Endothelial cell of umbilical vein (primary cell): Measurements from ENCODE around the gene BOD1L1. TPM values are rescaled to one million over a fixed set of nuclear protein-coding genes. Genes with fewer than 3 reads are reported as not detected.

Experiments used
- BruUV-seq: library from RNA; stranded (reverse); fragments of 400-500 nt; replicated peaks from 2 replicates; lab custom pipeline; 2021; lab: Mats Ljungman, UMichigan
- CTCF ChIA-PET: fragments of 300-600, 350-600 bp; sonication (Branson Sonifier 250); formaldehyde crosslinking; loops from one replicate; lab custom pipeline; 2021; ENCODE audit warnings: antibody characterized with exemption, inconsistent platforms; lab: Charles Lee
- POLR2A ChIA-PET: fragments of 300-600, 350-600 bp; sonication (Branson Sonifier 250); formaldehyde crosslinking; loops from one replicate; lab custom pipeline; 2021; ENCODE audit warnings: antibody characterized with exemption, inconsistent platforms; lab: Charles Lee
- DNase-seq: peaks from one replicate; pipeline ENCODE4 v3.0.0-alpha.2; 2011; ENCODE audit warnings: low read depth, low spot score
- FAIRE-seq: peaks from 2 replicates; lab custom pipeline; 2011; peaks lifted over from hg19 to GRCh38; lab: Jason Lieb, UNC
- H2AFZ ChIP-seq: 2 replicates; pipeline ENCODE4 v1.6.0; 2012; ENCODE audit warnings: low read depth, low read length, control low read depth, inconsistent platforms
- H3K27ac ChIP-seq: 2 replicates; pipeline ENCODE4 v1.5.1; 2011; ENCODE audit warnings: low read depth, mild to moderate bottlenecking, control low read depth, low read length, moderate library complexity; ENCODE audit not compliant: insufficient read depth
- H3K27me3 ChIP-seq, 2 experiments: 2 replicates each; pipeline versions ENCODE4 v1.6.0 to v1.6.1; 2011; ENCODE audit warnings: low read length in 2 of 2, mixed read lengths in 1 of 2; ENCODE audit not compliant: control insufficient read depth in 2 of 2, insufficient read depth in 2 of 2
- H3K36me3 ChIP-seq, 2 experiments: 2 replicates in 1 of 2; 3 replicates in 1 of 2; pipeline ENCODE4 v1.5.1; 2011; ENCODE audit warnings: low read length in 2 of 2, mild to moderate bottlenecking in 1 of 2, moderate library complexity in 1 of 2; ENCODE audit not compliant: control insufficient read depth in 2 of 2, insufficient read depth in 2 of 2; ENCODE audit errors: extremely low read depth in 1 of 2
- H3K4me1 ChIP-seq: 3 replicates; pipeline ENCODE4 v1.5.1; 2011; ENCODE audit warnings: mild to moderate bottlenecking, low read length; ENCODE audit not compliant: control insufficient read depth, insufficient read depth; ENCODE audit errors: extremely low read depth
- H3K4me2 ChIP-seq: 2 replicates; pipeline ENCODE4 v1.6.1; 2011; ENCODE audit warnings: low read length, control low read depth, mixed read lengths; ENCODE audit not compliant: insufficient read depth
- H3K4me3 ChIP-seq, 3 experiments: fragments of 200-600 bp in 1 of 3; sonication (generic), shearing (Covaris generic) in 1 of 3; replicated peaks in 1 of 3; 2 replicates each; pipeline ENCODE4 v1.5.1; 2011 to 2016; ENCODE audit warnings: control low read depth in 3 of 3, low read length in 3 of 3, mild to moderate bottlenecking in 2 of 3, inconsistent platforms in 1 of 3, low read depth in 1 of 3, moderate library complexity in 1 of 3; ENCODE audit not compliant: insufficient read depth in 1 of 3
- H3K79me2 ChIP-seq: 2 replicates; pipeline ENCODE4 v1.6.0; 2012; ENCODE audit warnings: low read length, inconsistent platforms; ENCODE audit not compliant: control insufficient read depth, insufficient read depth
- H3K9ac ChIP-seq: replicated peaks from 2 replicates; pipeline ENCODE3; 2011; ENCODE audit warnings: low read length, control low read depth; ENCODE audit not compliant: insufficient read depth; ENCODE audit errors: extremely low read depth
- H3K9me1 ChIP-seq: replicated peaks from 3 replicates; pipeline ENCODE4 v1.6.0; 2011; ENCODE audit warnings: mild to moderate bottlenecking, low read length; ENCODE audit not compliant: control insufficient read depth, insufficient read depth; ENCODE audit errors: extremely low read depth
- H3K9me3 ChIP-seq: replicated peaks from 2 replicates; pipeline ENCODE4 v1.5.1; 2012; ENCODE audit warnings: low read length, inconsistent platforms; ENCODE audit not compliant: control insufficient read depth, insufficient read depth
- H4K20me1 ChIP-seq: replicated peaks from 2 replicates; pipeline ENCODE3; 2011; ENCODE audit warnings: mild to moderate bottlenecking, low read length; ENCODE audit not compliant: control insufficient read depth, insufficient read depth; ENCODE audit errors: extremely low read depth
- EZH2 ChIP-seq: IDR thresholded peaks from 2 replicates; pipeline ENCODE4 v1.6.1; 2012; ENCODE audit warnings: borderline replicate concordance, low read depth, mild to moderate bottlenecking, moderate library complexity, low read length, inconsistent platforms; ENCODE audit not compliant: severe bottlenecking
- FOS ChIP-seq: IDR thresholded peaks from 2 replicates; pipeline ENCODE4 v1.6.1; 2011; ENCODE audit warnings: mild to moderate bottlenecking, low read length, moderate library complexity, borderline replicate concordance; ENCODE audit not compliant: insufficient read depth
- GATA2 ChIP-seq: IDR thresholded peaks from 2 replicates; pipeline ENCODE4 v1.7.0; 2011; ENCODE audit warnings: low read depth, mild to moderate bottlenecking, moderate library complexity, mixed read lengths, low read length; ENCODE audit not compliant: insufficient read length, insufficient read depth
- JUN ChIP-seq: IDR thresholded peaks from 2 replicates; pipeline ENCODE4 v1.6.1; 2011; ENCODE audit warnings: borderline replicate concordance, low read depth; ENCODE audit not compliant: insufficient read length, insufficient read depth
- MAX ChIP-seq: IDR thresholded peaks from 2 replicates; pipeline ENCODE4 v1.6.1; 2011; ENCODE audit not compliant: insufficient read depth, insufficient read length
- MYC ChIP-seq: IDR thresholded peaks from one replicate; pipeline ENCODE4 v1.6.1; 2011; ENCODE audit warnings: mild to moderate bottlenecking, low read depth, low read length
- POLR2A ChIP-seq: IDR thresholded peaks from 2 replicates; pipeline ENCODE4 v1.6.1; 2012; ENCODE audit warnings: low read depth, mild to moderate bottlenecking, control low read depth, low read length
- POLR2AphosphoS5 ChIP-seq: IDR thresholded peaks from 2 replicates; pipeline ENCODE4 v1.6.1; 2012; ENCODE audit warnings: low read depth, mild to moderate bottlenecking, control low read depth, low read length, moderate library complexity; ENCODE audit not compliant: insufficient read depth
- dilution Hi-C: fragments of 300-500 bp; cut with MboI; formaldehyde crosslinking; loops from one replicate; pipeline ENCODE4 v1.15.0; 2019; ENCODE audit warnings: low sequenced_read_pairs; ENCODE audit not compliant: extremely low pct_ligation_motif_present
- intact Hi-C: fragments of 100-400 bp; cut with micrococcal nuclease; formaldehyde crosslinking; loops from one replicate; pipeline ENCODE4 v1.10.0; 2022
- polyA plus RNA-seq, 4 experiments: library from polyadenylated mRNA; depleted of rRNA in 3 of 4; stranded (reverse) in 3 of 4; unstranded in 1 of 4; fragments of >200 nt; gene quantifications; 2 replicates each; pipeline versions ENCODE4 v1.2.1 to v1.2.3, GENCODE V29; 2011 to 2012; ENCODE audit warnings: missing spikeins in 1 of 4
- total RNA-seq: library from RNA; stranded (reverse); gene quantifications from 2 replicates; pipeline ENCODE4 v1.2.3, GENCODE V29; 2021
- TF ChIP-seq, protein P1 (sequence below), 2 donors: IDR thresholded peaks; 1 replicate in 1 of 2; 2 replicates in 1 of 2; pipeline ENCODE4 v1.5.1; 2011; ENCODE audit warnings: low read length in 2 of 2, mild to moderate bottlenecking in 2 of 2, moderate library complexity in 2 of 2, control low read depth in 1 of 2, inconsistent platforms in 1 of 2, low read depth in 1 of 2; ENCODE audit not compliant: insufficient read depth in 1 of 2; ENCODE audit errors: extremely low read depth in 1 of 2

The BOD1L1 gene
- total and polyA plus RNA-seq, 2 donors (not counting 3 experiments of a cell fraction or from before 2014, with no cell fraction given) = 5.2 to 31.2 TPM

DNA sequence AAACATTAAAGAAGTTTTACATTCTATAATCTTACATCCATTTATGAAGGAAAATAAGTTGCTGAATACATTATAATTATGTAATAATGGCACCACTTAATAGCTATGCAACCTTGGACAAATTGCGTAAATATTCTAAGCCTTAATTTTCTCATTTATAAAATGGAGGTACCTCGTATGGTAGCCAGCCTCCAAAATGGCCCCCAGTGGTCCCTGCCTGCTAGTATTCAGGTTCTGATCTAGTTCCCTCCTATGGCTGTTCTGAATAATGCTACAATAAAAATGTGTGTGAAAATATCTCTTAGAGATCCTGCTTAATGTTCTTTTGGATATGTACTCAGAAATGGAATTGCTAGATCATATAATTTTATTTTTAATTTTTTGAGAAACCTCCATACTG lies 72.2 kb downstream of the BOD1L1 start:
- Histone ChIP-seq H3K4me2 (no peak overlapping the region), H3K4me1 (peaks cover 6% of the 10 kb centered on the region), H3K36me3 (no peaks in the 10 kb centered on the region), H4K20me1 (no peaks in the 10 kb centered on the region), H3K27me3 (peaks cover 0 to 14% of the 10 kb centered on the region in 2 experiments), H3K4me3 (no peak overlapping the region), H3K9me3 (no peaks in the 10 kb centered on the region), H3K79me2 (no peaks in the 10 kb centered on the region), H3K27ac (no peak overlapping the region), H3K9me1 (no peaks in the 10 kb centered on the region), H3K9ac (no peak overlapping the region), H2AFZ (no peak overlapping the region)
- dilution Hi-C loops (no loop called here), intact Hi-C loops (no loop called here)
- POLR2A ChIA-PET = no interaction called here
- BruUV-seq = no TSS peak
- FAIRE-seq (no peak), DNase-seq (no peak)
- CTCF ChIA-PET = no interaction called here
- TF ChIP-seq EZH2 (no peak), FOS (no peak), MYC (no peak), MAX (no peak), JUN (no peak), POLR2A (no peak), GATA2 (no peak), POLR2AphosphoS5 (no peak)
- TF ChIP-seq, protein P1, sequence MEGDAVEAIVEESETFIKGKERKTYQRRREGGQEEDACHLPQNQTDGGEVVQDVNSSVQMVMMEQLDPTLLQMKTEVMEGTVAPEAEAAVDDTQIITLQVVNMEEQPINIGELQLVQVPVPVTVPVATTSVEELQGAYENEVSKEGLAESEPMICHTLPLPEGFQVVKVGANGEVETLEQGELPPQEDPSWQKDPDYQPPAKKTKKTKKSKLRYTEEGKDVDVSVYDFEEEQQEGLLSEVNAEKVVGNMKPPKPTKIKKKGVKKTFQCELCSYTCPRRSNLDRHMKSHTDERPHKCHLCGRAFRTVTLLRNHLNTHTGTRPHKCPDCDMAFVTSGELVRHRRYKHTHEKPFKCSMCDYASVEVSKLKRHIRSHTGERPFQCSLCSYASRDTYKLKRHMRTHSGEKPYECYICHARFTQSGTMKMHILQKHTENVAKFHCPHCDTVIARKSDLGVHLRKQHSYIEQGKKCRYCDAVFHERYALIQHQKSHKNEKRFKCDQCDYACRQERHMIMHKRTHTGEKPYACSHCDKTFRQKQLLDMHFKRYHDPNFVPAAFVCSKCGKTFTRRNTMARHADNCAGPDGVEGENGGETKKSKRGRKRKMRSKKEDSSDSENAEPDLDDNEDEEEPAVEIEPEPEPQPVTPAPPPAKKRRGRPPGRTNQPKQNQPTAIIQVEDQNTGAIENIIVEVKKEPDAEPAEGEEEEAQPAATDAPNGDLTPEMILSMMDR (IDR thresholded peaks at IDR 0.05; ENCODE audit: extremely low read depth in 1 of 2, insufficient read depth in 1 of 2, low read depth in 1 of 2, low read length in 2 of 2) = no peak
